Right lobe of liver (tissue), 6 donors: ENCODE results near the gene UNKL. TPM values are rescaled to one million over a fixed set of nuclear protein-coding genes. Genes with fewer than 3 reads are reported as not detected.

Experiments used
- ATAC-seq, 4 donors: fragments of 200-7000 bp; cut with Tn5 transposase; one replicate each; pipeline ENCODE4 v1.9.1; 2020; ENCODE audit warnings: mild to moderate bottlenecking in 4 of 4, moderate library complexity in 4 of 4
- DNase-seq, 3 donors: peaks; one replicate each; pipeline ENCODE4 v3.0.0-alpha.2; 2020
- H3K27ac ChIP-seq, 3 donors: fragments of 200-600 bp; one replicate each; pipeline ENCODE4 v1.8.0; 2022
- H3K27me3 ChIP-seq, 2 donors: fragments of 200-600 bp; one replicate each; pipeline ENCODE4 v1.8.0; 2022
- H3K36me3 ChIP-seq, 4 donors: fragments of 200-600 bp; sonication (generic) in 1 of 4; one replicate each; pipeline versions ENCODE4 v1.5.1 to v1.8.0; 2017 to 2022; ENCODE audit warnings: control low read depth in 1 of 4
- H3K4me1 ChIP-seq, 4 donors: fragments of 200-600 bp; sonication (generic) in 1 of 4; one replicate each; pipeline versions ENCODE4 v1.5.1 to v1.8.0; 2017 to 2022; ENCODE audit warnings: control low read depth in 1 of 4
- H3K4me3 ChIP-seq, 3 donors: fragments of 200-600 bp; one replicate each; pipeline ENCODE4 v1.8.0; 2022
- H3K9me3 ChIP-seq, 4 donors: fragments of 200-600 bp; sonication (generic) in 1 of 4; one replicate each; pipeline versions ENCODE4 v1.5.1 to v1.8.0; 2017 to 2022; ENCODE audit warnings: control low read depth in 1 of 4
- POLR2A ChIP-seq: fragments of 450-650 bp; IDR thresholded peaks from one replicate; pipeline ENCODE4 v1.6.1; 2017; ENCODE audit warnings: antibody characterized with exemption, mild to moderate bottlenecking
- WGBS: methylation state at CpG from one replicate; pipeline ENCODE4 v1.1.6; 2018; ENCODE audit warnings: low coverage, low lambda C conversion rate; ENCODE audit not compliant: insufficient coverage; ENCODE audit errors: missing lambda C conversion rate; 5-methylcytosine and 5-hydroxymethylcytosine counted together
- intact Hi-C, 2 donors: fragments of 100-400 bp; cut with DNase I; formaldehyde crosslinking; loops; one replicate each; pipeline versions ENCODE4 v1.11.2 to v1.14.1; 2022
- total RNA-seq, 6 experiments: library from RNA; depleted of rRNA in 2 of 6; stranded (reverse); fragments of >200 nt in 2 of 6; fragmentation: NEBNext Ultra II Directional in 3 of 6; extraction: Animal tissue kit (Norgen Biotek cat#: 25700) in 3 of 6; gene quantifications; one replicate each; pipeline versions ENCODE4 v1.1.0 to v1.2.4, GENCODE V29; 2016 to 2023
- TF ChIP-seq, protein P1 (sequence below), 4 donors: fragments of 200-600 bp in 3 of 4; fragments of 450-650 bp in 1 of 4; IDR thresholded peaks; one replicate each; pipeline versions ENCODE4 v1.5.1 to v1.8.0; 2016 to 2022; ENCODE audit warnings: antibody characterized with exemption in 4 of 4, mild to moderate bottlenecking in 2 of 4
- donor health status: DM: no; HTN: yes; CAD: no.
- donor health status: DM: no; HTN: no; CAD: no.
- donor health status: DM: no; HTN: no; CAD: no.
- donor health status: DM: no; HTN: yes; CAD: no.
- donor health status: DM: no; HTN: yes; CAD: no.

The UNKL gene
- total RNA-seq, 6 experiments from 2014 or later = 9.0 to 14.2 (median 12.0) TPM

DNA sequence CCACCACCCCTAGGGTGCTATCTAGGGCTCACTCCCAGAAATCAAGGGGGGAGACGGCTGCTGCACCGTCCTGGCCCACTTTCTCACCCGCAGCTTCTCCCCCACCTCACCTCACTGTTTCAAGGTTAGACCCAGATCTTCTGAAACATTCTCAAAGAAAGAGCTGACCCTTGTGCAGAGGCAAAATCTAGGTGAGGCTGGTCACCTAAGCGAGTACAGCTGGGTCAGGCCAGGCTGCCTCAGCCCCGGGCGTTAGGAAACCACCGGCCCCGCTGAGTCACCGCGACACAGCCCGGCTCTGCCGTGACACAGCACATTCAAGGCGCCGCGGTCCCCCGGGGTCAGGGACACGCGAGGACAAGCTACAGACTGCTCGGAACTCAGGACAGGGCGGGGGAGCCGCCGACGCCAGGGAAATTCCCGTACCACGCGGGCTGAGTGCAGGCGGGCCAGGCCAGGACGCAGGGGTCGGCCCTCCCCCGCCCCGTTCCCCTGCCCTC lies 35.6 kb downstream of the UNKL start:
- H3K9me3 ChIP-seq = no peaks in the 10 kb centered on the region
- WGBS = 20% methylated on average over 2 of the region's 31 CpGs
- intact Hi-C loops = no loop called here
- no peak for TF ChIP-seq POLR2A
- TF ChIP-seq, protein P1, sequence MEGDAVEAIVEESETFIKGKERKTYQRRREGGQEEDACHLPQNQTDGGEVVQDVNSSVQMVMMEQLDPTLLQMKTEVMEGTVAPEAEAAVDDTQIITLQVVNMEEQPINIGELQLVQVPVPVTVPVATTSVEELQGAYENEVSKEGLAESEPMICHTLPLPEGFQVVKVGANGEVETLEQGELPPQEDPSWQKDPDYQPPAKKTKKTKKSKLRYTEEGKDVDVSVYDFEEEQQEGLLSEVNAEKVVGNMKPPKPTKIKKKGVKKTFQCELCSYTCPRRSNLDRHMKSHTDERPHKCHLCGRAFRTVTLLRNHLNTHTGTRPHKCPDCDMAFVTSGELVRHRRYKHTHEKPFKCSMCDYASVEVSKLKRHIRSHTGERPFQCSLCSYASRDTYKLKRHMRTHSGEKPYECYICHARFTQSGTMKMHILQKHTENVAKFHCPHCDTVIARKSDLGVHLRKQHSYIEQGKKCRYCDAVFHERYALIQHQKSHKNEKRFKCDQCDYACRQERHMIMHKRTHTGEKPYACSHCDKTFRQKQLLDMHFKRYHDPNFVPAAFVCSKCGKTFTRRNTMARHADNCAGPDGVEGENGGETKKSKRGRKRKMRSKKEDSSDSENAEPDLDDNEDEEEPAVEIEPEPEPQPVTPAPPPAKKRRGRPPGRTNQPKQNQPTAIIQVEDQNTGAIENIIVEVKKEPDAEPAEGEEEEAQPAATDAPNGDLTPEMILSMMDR (IDR thresholded peaks at IDR 0.05) = no peak
- DNase-seq = peak; percentile 87 to 95 (median 93)
- peaks cover 0 to 6% (median 1%) of the 10 kb centered on the region in 4 donors for H3K36me3 ChIP-seq
- peak overlapping the region; percentile 36 to 62 (median 52) for H3K27ac ChIP-seq
- H3K27me3 ChIP-seq = no peaks in the 10 kb centered on the region
- H3K4me1 ChIP-seq = peaks cover 0 to 18% (median 6%) of the 10 kb centered on the region in 4 donors
- H3K4me3 ChIP-seq = peak overlapping the region; percentile 54 to 58 (median 58)
- peak; percentile 86 to 92 (median 89) for ATAC-seq

DNA sequence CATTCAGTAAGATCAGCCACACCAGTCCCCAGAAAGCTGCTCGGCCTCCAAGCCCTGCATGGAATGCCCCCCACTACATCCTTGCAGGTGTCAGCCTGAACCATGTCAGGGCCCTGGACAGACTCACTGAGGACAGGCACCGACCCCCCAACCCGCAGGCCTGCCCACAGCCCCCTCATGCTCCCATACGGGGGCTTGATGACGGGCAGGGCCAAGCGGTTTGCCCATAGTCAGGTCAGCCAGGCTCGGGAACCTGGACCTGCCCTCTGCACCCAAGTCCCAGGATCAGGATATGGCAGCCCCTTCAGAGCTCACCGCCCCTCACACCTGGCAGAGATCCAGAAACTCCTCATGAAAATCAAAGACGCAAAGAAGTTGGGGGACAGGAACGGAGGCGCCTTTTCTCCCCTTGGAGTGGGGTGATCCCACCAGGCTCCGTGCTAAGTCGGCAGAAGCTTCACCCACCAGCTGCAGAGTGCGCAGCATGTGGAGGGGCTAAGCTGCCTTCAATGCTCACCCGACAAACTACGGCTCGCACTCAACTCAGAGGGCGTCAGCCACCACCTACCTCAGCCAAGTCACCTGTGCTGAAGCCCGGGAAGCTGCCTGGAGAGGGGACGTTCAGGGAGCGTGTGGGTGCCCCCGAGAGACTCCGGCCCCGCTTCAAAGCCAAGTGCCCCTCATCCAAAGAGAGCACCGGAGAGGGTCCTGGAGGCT lies 36.3 kb downstream of the UNKL start:
- Histone ChIP-seq H3K27ac (peak overlapping the region in 2 of 3 donors; percentile 23 to 62), H3K27me3 (no peaks in the 10 kb centered on the region), H3K36me3 (peaks cover 0 to 4% (median 1%) of the 10 kb centered on the region in 4 donors), H3K4me1 (peaks cover 0 to 18% (median 6%) of the 10 kb centered on the region in 4 donors), H3K9me3 (no peaks in the 10 kb centered on the region), H3K4me3 (peak overlapping the region; percentile 54 to 58 (median 58))
- ATAC-seq (no peak), DNase-seq (no peak)
- no peak for TF ChIP-seq POLR2A
- TF ChIP-seq, protein P1 (IDR thresholded peaks at IDR 0.05) = no peak
- intact Hi-C loops = no loop called here
- 90% methylated on average over 6 of the region's 25 CpGs for WGBS

DNA sequence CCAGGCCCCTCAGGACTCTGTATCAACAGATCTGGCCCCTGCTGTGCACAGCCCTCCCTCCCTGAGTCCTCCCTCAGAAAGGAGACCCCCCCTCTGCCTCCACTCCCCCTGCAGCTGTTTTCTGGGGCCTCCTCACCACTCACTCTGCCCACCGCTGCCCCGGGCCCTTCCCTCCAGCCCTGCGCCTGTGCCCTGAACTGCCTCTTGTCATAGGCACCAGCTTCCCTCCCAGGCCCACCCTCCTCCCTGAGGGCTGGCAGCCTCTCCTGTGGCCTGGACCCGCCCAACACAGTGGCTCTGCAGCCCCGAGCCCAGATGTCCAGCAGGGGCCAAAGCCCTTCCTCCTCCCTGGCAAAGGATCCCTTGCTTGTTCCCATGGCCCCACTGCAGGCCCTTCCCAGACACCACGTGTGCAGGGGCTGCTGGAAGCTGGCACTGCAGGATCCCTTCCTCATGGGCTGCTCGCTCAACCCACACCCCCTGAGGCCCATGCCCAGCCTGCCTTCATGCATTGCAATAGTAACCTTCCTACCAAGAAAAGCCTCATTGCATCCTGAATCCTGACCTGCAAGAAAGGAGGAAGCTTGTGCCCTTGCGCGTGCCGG lies 37.0 kb downstream of the UNKL start:
- Histone ChIP-seq H3K36me3 (peaks cover 0 to 4% (median 1%) of the 10 kb centered on the region in 4 donors), H3K4me1 (peaks cover 0 to 18% (median 6%) of the 10 kb centered on the region in 4 donors), H3K27me3 (no peaks in the 10 kb centered on the region), H3K9me3 (no peaks in the 10 kb centered on the region), H3K27ac (no peak overlapping the region), H3K4me3 (no peak overlapping the region)
- no peak for ATAC-seq
- TF ChIP-seq POLR2A = no peak
- TF ChIP-seq, protein P1 (IDR thresholded peaks at IDR 0.05) = no peak
- intact Hi-C loops = no loop called here
- DNase-seq = no peak
- WGBS = 96% methylated on average over 7 of the region's 10 CpGs

DNA sequence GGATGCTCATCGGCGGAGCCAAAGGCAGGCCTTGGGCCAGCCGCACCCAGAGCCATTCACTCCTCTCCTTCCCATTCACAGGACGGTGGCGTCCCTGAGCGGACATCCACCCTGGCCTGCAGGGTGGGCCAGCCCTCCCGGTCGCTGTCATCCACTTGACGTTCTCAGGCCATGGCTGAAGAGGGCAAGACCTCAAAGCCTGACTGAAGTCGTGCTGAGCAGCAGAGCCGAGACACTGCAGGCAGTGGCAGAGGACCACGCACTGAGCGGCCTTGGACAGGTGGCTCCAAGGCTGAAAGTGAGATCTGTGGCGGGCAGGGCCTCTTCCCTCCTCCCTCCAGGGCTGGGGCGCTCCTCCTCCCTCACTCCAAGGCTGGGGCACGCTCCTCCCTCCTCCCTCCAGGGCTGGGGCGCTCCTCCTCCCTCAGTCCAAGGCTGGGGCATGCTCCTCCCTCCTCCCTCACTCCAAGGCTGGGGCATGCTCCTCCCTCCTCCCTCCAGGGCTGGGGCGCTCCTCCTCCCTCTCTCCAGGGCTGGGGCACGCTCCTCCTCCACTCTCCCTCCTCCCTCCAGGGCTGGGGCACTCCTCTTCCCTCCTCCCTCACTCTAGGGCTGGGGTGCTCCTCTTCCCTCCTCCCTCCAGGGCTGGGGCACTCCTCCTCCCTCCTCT lies 38.6 kb downstream of the UNKL start:
- Histone ChIP-seq H3K4me1 (peaks cover 0 to 18% (median 6%) of the 10 kb centered on the region in 4 donors), H3K27ac (no peak overlapping the region), H3K27me3 (no peaks in the 10 kb centered on the region), H3K4me3 (no peak overlapping the region), H3K36me3 (peaks cover 0 to 6% (median 1%) of the 10 kb centered on the region in 4 donors), H3K9me3 (no peaks in the 10 kb centered on the region)
- DNase-seq (no peak), ATAC-seq (no peak)
- TF ChIP-seq, protein P1 (IDR thresholded peaks at IDR 0.05) = no peak
- no peak for TF ChIP-seq POLR2A
- 80% methylated on average over 1 of the region's 19 CpGs for WGBS
- intact Hi-C loops = no loop called here
